ENCODE measurements around the gene PDCD1. TPM values are rescaled to one million over a fixed set of nuclear protein-coding genes. Genes with fewer than 3 reads are reported as not detected.
"Not testable (repeated sequence)": the region's sequence is repeated elsewhere in the genome, so short reads cannot be mapped to it uniquely, and the experiment has no call there.

PDCD1 gene
- total RNA-seq, 1 experiment from 2014 or later, result 0.22 TPM

DNA sequence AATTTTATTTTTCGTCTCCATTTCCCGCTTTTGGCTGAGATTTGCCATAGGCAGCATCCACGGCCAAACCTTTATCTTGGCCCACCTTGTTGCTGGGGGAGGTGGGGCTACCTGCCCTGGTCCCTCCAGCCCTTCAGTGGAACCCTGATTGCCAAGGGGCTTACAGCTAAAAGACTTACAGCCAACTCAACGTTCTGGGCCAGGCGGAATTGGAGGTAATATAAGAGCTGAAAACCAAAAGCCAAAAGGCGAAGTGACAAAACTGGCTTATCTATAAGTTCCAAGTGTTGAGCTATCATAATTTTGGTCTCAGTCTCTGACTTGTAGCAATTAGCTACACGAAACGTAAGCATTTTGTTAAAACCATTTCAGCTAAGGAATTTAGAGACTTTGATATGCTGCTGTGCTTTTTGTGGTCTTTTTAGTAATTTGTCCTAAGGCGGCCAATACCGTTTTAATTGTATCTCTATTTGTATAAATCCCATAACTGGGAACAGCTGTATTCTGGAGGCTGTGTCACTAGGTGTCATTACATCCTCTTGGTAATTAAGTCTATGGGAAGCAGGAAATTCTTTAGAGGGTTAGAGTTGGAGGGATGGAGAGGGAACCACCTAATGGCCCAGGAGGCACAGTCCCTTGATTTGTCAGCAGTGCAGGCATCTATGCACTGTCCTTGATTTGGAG, 24.0 kb downstream of the PDCD1 start:
- BruUV-seq (replicated peaks), result no TSS peak
- Histone ChIP-seq H2AFZ (ENCODE audit: low read depth, low read length, poor library complexity, severe bottlenecking) (no peak overlapping the region), H4K20me1 (ENCODE audit: insufficient read depth) (no peaks in the 10 kb centered on the region), H3K9ac (ENCODE audit: low read length) (no peak overlapping the region), H3K4me2 (ENCODE audit: low read length) (no peak overlapping the region), H3K27ac (ENCODE audit: low read depth, low read length) (no peak overlapping the region), H3K27me3 (ENCODE audit: insufficient read depth, low read length) (no peaks in the 10 kb centered on the region), H3K36me3 (ENCODE audit: control insufficient read depth in 1 of 2, insufficient read depth in 2 of 2, low read length in 2 of 2) (no peaks in the 10 kb centered on the region), H3K9me2 (ENCODE audit: insufficient read depth) (no peaks in the 10 kb centered on the region), H3K4me3 (replicated peaks in 1 of 2; ENCODE audit: low read depth in 1 of 2, low read length in 2 of 2) (no peak overlapping the region), H3K4me1 (ENCODE audit: control insufficient read depth in 1 of 2, insufficient read depth in 2 of 2, low read length in 2 of 2) (no peaks in the 10 kb centered on the region), H3K79me2 (ENCODE audit: insufficient read depth, low read length) (no peaks in the 10 kb centered on the region), H3K9me3 (ENCODE audit: control insufficient read depth in 1 of 2, insufficient read depth in 1 of 2, low read depth in 1 of 2, low read length in 2 of 2) (no peaks in the 10 kb centered on the region)
- ChIA-PET POLR2A (interaction anchor here (1.4 kb wide), 1 partner anchor 10 kb away, joined by 3 read pairs; no protein-coding TSS in a partner anchor), RAD21 (ENCODE audit: low non-redundant PET in 1 of 2, low total read pairs in 2 of 2, uncharacterized antibody in 2 of 2, unreplicated experiment in 2 of 2) (interaction anchor here in 1 of 2 experiments (0.7 kb wide), 1 partner anchor 336 kb away, joined by 6 read pairs; no protein-coding TSS in a partner anchor), CTCF (interaction anchor here (1.5 kb wide), 1 partner anchor 10 kb away, joined by 3 read pairs; no protein-coding TSS in a partner anchor)
- no peak for ATAC-seq
- no peak for DNase-seq (ENCODE audit: low read depth, low spot score)
- intact Hi-C loops (cut with micrococcal nuclease), result no loop called here
- no peak for TF ChIP-seq TCF7L2 (IDR thresholded peaks at IDR 0.05; ENCODE audit: borderline replicate concordance, extremely low read depth, insufficient read depth, insufficient read length)
- TF ChIP-seq SP1 (IDR thresholded peaks at IDR 0.05; ENCODE audit: low read depth), result no peak
- TF ChIP-seq, protein P1, sequence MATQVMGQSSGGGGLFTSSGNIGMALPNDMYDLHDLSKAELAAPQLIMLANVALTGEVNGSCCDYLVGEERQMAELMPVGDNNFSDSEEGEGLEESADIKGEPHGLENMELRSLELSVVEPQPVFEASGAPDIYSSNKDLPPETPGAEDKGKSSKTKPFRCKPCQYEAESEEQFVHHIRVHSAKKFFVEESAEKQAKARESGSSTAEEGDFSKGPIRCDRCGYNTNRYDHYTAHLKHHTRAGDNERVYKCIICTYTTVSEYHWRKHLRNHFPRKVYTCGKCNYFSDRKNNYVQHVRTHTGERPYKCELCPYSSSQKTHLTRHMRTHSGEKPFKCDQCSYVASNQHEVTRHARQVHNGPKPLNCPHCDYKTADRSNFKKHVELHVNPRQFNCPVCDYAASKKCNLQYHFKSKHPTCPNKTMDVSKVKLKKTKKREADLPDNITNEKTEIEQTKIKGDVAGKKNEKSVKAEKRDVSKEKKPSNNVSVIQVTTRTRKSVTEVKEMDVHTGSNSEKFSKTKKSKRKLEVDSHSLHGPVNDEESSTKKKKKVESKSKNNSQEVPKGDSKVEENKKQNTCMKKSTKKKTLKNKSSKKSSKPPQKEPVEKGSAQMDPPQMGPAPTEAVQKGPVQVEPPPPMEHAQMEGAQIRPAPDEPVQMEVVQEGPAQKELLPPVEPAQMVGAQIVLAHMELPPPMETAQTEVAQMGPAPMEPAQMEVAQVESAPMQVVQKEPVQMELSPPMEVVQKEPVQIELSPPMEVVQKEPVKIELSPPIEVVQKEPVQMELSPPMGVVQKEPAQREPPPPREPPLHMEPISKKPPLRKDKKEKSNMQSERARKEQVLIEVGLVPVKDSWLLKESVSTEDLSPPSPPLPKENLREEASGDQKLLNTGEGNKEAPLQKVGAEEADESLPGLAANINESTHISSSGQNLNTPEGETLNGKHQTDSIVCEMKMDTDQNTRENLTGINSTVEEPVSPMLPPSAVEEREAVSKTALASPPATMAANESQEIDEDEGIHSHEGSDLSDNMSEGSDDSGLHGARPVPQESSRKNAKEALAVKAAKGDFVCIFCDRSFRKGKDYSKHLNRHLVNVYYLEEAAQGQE (IDR thresholded peaks at IDR 0.05; ENCODE audit: low read depth), result no peak
- no peak for TF ChIP-seq CBX3 (IDR thresholded peaks at IDR 0.05; ENCODE audit: low read depth)
- TF ChIP-seq EGR1 (IDR thresholded peaks at IDR 0.05; ENCODE audit: low read depth), result no peak
- no peak for TF ChIP-seq RAD21 (IDR thresholded peaks at IDR 0.05; ENCODE audit: low read depth)
- TF ChIP-seq, protein P2, sequence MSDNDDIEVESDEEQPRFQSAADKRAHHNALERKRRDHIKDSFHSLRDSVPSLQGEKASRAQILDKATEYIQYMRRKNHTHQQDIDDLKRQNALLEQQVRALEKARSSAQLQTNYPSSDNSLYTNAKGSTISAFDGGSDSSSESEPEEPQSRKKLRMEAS (IDR thresholded peaks at IDR 0.05), result no peak
- TF ChIP-seq SRF (IDR thresholded peaks at IDR 0.05; ENCODE audit: low read depth), result no peak

DNA sequence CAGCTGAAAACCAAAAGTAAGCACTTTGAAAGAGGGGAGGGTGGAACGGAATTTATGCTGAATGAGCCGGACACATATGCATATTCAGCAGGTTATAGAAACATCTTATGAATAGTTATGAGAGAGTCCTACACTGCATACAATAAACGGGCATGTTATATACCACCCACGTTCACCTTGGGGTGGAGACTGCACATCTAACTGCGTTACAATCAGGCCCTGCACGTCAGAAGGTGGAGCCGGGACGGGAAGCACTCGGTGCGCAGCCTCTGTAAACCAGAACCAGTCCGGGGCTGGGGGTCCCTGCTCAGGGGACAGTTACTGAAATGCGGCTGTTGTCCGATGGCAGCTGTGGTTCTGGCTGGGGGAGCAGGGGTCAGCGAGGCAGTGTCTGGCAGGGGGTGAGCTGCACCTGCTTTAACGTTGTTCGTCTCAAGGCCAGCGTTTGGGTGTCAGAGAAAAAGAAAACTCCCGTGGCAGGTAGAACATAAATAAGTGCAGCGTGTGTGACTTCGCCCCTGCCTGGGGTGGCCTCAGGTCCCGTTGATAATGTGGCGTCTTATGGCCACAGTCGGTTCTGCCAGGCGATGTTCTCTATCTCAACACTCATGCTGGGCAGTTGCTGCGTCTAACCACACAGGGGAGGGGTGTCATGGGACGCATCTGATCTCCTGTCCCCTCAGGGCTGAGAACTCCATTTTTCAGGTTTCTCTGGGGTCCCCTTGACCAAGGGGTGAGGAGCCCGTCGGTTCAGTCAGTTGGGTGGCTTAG, 24.8 kb downstream of the PDCD1 start:
- H3K9ac ChIP-seq (ENCODE audit: low read length); H3K27me3 ChIP-seq (ENCODE audit: insufficient read depth, low read length); H3K4me3 ChIP-seq (replicated peaks in 1 of 2; ENCODE audit: low read depth in 1 of 2, low read length in 2 of 2); BruUV-seq (replicated peaks); DNase-seq (ENCODE audit: low read depth, low spot score); H3K4me1 ChIP-seq (ENCODE audit: control insufficient read depth in 1 of 2, insufficient read depth in 2 of 2, low read length in 2 of 2); H3K9me3 ChIP-seq (ENCODE audit: control insufficient read depth in 1 of 2, insufficient read depth in 1 of 2, low read depth in 1 of 2, low read length in 2 of 2); H2AFZ ChIP-seq (ENCODE audit: low read depth, low read length, poor library complexity, severe bottlenecking); H3K79me2 ChIP-seq (ENCODE audit: insufficient read depth, low read length); H3K27ac ChIP-seq (ENCODE audit: low read depth, low read length); H3K36me3 ChIP-seq (ENCODE audit: control insufficient read depth in 1 of 2, insufficient read depth in 2 of 2, low read length in 2 of 2); ATAC-seq; H3K9me2 ChIP-seq (ENCODE audit: insufficient read depth); intact Hi-C loops (cut with micrococcal nuclease); H3K4me2 ChIP-seq (ENCODE audit: low read length); H4K20me1 ChIP-seq (ENCODE audit: insufficient read depth); RAD21 ChIA-PET (ENCODE audit: low non-redundant PET in 1 of 2, low total read pairs in 2 of 2, uncharacterized antibody in 2 of 2, unreplicated experiment in 2 of 2): not testable (repeated sequence)
- POLR2A ChIA-PET, result interaction anchor here (1.4 kb wide), 1 partner anchor 11 kb away, joined by 3 read pairs; no protein-coding TSS in a partner anchor
- CTCF ChIA-PET, result interaction anchor here (1.5 kb wide), 1 partner anchor 10 kb away, joined by 3 read pairs; no protein-coding TSS in a partner anchor

All from HCT116 (cell line).